DMS153 treated with DMSO at 0.1 percent for 48 hours (cell line): ENCODE results near the gene CLCN6.

ENCODE experiments used
- DNase-seq: peaks from one replicate; lab custom pipeline; 2025; ENCODE audit not compliant: unreplicated experiment; lab: John Stamatoyannopoulos, UW

Gene CLCN6

GRCh38 chr1:11823366-11824137, 17.6 kb downstream of the CLCN6 start:
- DNase-seq, result no peak

GRCh38 chr1:11825131-11825530, 19.1 kb downstream of the CLCN6 start:
- no peak for DNase-seq

- DNase-seq, result no peak
Observed at GRCh38 chr1:11826946-11827345, 21.0 kb downstream of the CLCN6 start.

GRCh38 chr1:11828511-11828910, 22.5 kb downstream of the CLCN6 start:
- DNase-seq, result no peak

- DNase-seq, result no peak
Observed at GRCh38 chr1:11831945-11832725, 26.1 kb downstream of the CLCN6 start.

GRCh38 chr1:11833497-11833896, 27.5 kb downstream of the CLCN6 start:
- DNase-seq, result no peak

- no peak for DNase-seq
Observed at GRCh38 chr1:11833900-11834299, 27.9 kb downstream of the CLCN6 start.

- no peak for DNase-seq
Observed at GRCh38 chr1:11835441-11836225, 29.6 kb downstream of the CLCN6 start.

- DNase-seq, result no peak
Observed at GRCh38 chr1:11836955-11837766, 31.2 kb downstream of the CLCN6 start.

GRCh38 chr1:11837767-11838348, 31.9 kb downstream of the CLCN6 start:
- no peak for DNase-seq

GRCh38 chr1:11838349-11839272, 32.6 kb downstream of the CLCN6 start:
- DNase-seq, result peak; percentile 84

- DNase-seq, result no peak
Observed at GRCh38 chr1:11839727-11840705, 34.0 kb downstream of the CLCN6 start.

- no peak for DNase-seq
Observed at GRCh38 chr1:11841245-11842153, 35.5 kb downstream of the CLCN6 start.

- peak; percentile 74 for DNase-seq
Observed at GRCh38 chr1:11842154-11843041, 36.4 kb downstream of the CLCN6 start.

- DNase-seq, result no peak
Observed at GRCh38 chr1:11845641-11846335, 39.8 kb downstream of the CLCN6 start.
